Upper lobe of left lung (tissue), 4 donors: Measurements from ENCODE around the gene TNF.
A peak's percentile ranks its signal among the peaks of the same experiment; 100 is the strongest.

Experiments
- EP300 ChIP-seq, 4 donors: sonication (generic); formaldehyde crosslinking; IDR thresholded peaks; one replicate each; pipeline ENCODE4 v1.5.1; 2017; ENCODE audit warnings: antibody characterized with exemption in 4 of 4, control low read depth in 2 of 4
- POLR2A ChIP-seq, 4 donors: fragments of 450-650 bp; IDR thresholded peaks; one replicate each; pipeline ENCODE4 v1.5.1; 2016 to 2017; ENCODE audit warnings: antibody characterized with exemption in 4 of 4, mild to moderate bottlenecking in 2 of 4
- POLR2AphosphoS5 ChIP-seq, 2 donors: sonication (generic); formaldehyde crosslinking; IDR thresholded peaks; one replicate each; pipeline ENCODE4 v1.5.1; 2017; ENCODE audit warnings: antibody characterized with exemption in 2 of 2
- TF ChIP-seq, protein P1 (sequence below), 6 experiments: fragments of 450-650 bp in 4 of 6; fragments of 200-600 bp in 2 of 6; sonication (generic) in 2 of 6; IDR thresholded peaks; one replicate each; pipeline ENCODE4 v1.5.1; 2016 to 2019; ENCODE audit warnings: antibody characterized with exemption in 6 of 6

- no peak for TF ChIP-seq POLR2AphosphoS5 (IDR thresholded peaks at IDR 0.05)
- TF ChIP-seq EP300 (IDR thresholded peaks at IDR 0.05), result no peak
- TF ChIP-seq, protein P1, sequence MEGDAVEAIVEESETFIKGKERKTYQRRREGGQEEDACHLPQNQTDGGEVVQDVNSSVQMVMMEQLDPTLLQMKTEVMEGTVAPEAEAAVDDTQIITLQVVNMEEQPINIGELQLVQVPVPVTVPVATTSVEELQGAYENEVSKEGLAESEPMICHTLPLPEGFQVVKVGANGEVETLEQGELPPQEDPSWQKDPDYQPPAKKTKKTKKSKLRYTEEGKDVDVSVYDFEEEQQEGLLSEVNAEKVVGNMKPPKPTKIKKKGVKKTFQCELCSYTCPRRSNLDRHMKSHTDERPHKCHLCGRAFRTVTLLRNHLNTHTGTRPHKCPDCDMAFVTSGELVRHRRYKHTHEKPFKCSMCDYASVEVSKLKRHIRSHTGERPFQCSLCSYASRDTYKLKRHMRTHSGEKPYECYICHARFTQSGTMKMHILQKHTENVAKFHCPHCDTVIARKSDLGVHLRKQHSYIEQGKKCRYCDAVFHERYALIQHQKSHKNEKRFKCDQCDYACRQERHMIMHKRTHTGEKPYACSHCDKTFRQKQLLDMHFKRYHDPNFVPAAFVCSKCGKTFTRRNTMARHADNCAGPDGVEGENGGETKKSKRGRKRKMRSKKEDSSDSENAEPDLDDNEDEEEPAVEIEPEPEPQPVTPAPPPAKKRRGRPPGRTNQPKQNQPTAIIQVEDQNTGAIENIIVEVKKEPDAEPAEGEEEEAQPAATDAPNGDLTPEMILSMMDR (IDR thresholded peaks at IDR 0.05), result peak; percentile 17 to 61 (median 52)
- no peak for TF ChIP-seq POLR2A (IDR thresholded peaks at IDR 0.05)
These were observed 21.6 kb downstream of the TNF start for GRCh38 chr6:31597006-31597405.
